HEK293 (cell line): ENCODE measurements around the gene DLK1.

Experiments
- IKZF3 ChIP-seq: fragments of 450-650 bp; IDR thresholded peaks from 2 replicates; pipeline ENCODE4 v1.5.0; 2018; ENCODE audit warnings: missing biosample characterization, mild to moderate bottlenecking, missing genetic modification characterization, moderate library complexity
- ZNF19 ChIP-seq: fragments of 450-650 bp; formaldehyde crosslinking; IDR thresholded peaks from 2 replicates; pipeline ENCODE4; 2016; ENCODE audit warnings: missing biosample characterization, missing genetic modification characterization, low read depth

DNA sequence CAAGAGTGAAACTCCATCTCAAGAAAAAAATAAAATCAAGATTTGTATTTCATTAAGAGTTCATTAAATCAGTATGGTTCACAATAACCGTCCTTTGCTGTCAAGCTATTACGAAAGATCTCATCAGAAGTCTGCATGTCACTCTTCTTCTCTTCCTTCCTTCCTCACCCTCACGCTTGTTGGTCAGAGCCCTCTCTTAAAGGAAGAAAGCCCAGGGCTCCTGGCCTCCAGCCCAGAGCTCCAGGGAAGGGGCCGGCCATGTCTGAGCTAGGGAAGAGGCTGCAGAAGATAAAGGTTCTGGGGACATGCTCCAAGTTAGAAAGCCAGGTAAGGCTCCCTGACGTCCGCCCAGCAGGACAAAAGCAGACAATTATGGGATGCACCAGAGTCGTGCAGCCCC lies 43.1 kb upstream of the DLK1 start:
- TF ChIP-seq ZNF19 (tag by site-specific recombination): no peak
- no peak for TF ChIP-seq IKZF3 (tag by site-specific recombination)
